ENCODE results near the gene TLE6. TPM values are rescaled to one million over a fixed set of nuclear protein-coding genes. Genes with fewer than 3 reads are reported as not detected.
"Not testable (repeated sequence)": the region's sequence is repeated elsewhere in the genome, so short reads cannot be mapped to it uniquely, and the experiment has no call there.

Gene TLE6
- total RNA-seq (ENCODE audit: unreplicated experiment) = not detected
- long read RNA-seq, partial matches to known transcripts = 0 of 1 reads
- long read RNA-seq, other reads (novel, unspliced or antisense) = 1 of 1 reads

DNA sequence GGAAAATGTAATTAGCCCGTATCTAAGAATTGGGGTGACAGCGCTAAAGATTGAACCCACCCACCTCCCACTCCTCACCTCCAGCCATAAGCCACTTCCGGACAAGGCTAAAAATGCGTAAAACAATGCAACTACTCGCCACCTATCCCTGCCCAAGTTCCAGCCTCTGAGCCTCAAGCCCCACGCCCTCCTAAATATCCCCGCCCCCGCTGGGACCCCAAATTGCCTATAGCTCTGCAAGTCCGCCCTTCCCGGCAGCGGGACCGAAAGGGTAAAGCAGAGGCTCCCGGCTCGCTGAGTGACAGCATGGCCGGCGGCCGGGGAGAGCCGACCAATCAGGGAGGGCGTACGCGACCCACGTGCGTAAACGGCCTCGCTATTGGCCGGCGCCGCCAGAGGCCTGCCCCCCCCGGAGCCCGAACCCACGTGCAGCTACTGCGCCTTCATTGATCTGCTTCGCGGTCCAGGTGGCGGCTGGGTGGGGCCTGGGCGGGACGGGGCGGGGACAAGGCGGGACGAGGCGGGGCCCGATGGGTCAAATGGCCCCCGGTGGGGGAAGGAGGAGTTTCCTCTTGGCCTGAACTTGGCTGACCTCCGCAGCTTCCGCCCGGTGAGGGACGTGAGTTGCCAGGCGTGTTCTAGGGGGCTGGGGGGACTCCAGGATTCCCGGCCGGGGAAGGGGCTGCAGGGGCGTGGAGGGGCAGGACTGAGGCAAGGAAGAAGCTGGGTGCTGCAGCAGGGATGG is at the start of gene TLE6:
TLE6 (plus strand) TSS at position 564 of the 745 bp plus-strand sequence. CDS start 670 bp downstream, outside the sequence.
- Mint-ChIP-seq H3K9me3 (ENCODE audit: unreplicated experiment) (peaks cover 8% of the 10 kb centered on the region), H3K36me3 (ENCODE audit: unreplicated experiment) (no peaks in the 10 kb centered on the region), H3K4me1 (ENCODE audit: low read depth, unreplicated experiment) (peaks cover 6% of the 10 kb centered on the region), H3K27ac (ENCODE audit: unreplicated experiment) (no peak within 1 kb of the TSS), H3K4me3 (ENCODE audit: unreplicated experiment) (peak within 1 kb of the TSS; percentile 75), H3K27me3 (ENCODE audit: unreplicated experiment) (peaks cover 19% of the 10 kb centered on the region)
- DNase-seq = peak; percentile 98
- TF ChIP-seq, protein P1, sequence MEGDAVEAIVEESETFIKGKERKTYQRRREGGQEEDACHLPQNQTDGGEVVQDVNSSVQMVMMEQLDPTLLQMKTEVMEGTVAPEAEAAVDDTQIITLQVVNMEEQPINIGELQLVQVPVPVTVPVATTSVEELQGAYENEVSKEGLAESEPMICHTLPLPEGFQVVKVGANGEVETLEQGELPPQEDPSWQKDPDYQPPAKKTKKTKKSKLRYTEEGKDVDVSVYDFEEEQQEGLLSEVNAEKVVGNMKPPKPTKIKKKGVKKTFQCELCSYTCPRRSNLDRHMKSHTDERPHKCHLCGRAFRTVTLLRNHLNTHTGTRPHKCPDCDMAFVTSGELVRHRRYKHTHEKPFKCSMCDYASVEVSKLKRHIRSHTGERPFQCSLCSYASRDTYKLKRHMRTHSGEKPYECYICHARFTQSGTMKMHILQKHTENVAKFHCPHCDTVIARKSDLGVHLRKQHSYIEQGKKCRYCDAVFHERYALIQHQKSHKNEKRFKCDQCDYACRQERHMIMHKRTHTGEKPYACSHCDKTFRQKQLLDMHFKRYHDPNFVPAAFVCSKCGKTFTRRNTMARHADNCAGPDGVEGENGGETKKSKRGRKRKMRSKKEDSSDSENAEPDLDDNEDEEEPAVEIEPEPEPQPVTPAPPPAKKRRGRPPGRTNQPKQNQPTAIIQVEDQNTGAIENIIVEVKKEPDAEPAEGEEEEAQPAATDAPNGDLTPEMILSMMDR (IDR thresholded peaks at IDR 0.05; ENCODE audit: partially characterized antibody, unreplicated experiment) = no peak

DNA sequence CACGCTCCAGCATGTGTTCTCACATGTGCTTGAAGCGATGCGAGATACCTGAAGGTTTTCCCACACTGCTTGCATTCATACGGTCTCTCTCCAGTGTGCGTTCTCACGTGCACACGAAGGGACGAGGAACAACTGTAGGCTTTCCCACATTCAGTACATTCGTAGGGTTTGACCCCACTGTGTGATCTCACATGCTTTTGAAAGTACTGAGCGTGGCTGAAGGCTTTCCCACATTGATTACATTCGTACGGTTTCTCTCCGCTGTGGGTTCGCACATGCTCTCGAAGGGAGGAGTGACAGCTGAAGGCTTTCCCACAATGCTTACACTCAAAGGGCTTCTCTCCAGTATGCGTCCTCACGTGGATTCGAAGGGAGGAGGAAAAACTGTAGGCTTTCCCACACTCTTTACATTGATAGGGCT is 43.9 kb upstream of the TLE6 start:
- Mint-ChIP-seq H3K4me1 (ENCODE audit: low read depth, unreplicated experiment) (no peaks in the 10 kb centered on the region), H3K27me3 (ENCODE audit: unreplicated experiment) (no peaks in the 10 kb centered on the region), H3K4me3 (ENCODE audit: unreplicated experiment) (no peak overlapping the region), H3K9me3 (ENCODE audit: unreplicated experiment) (peaks cover 25% of the 10 kb centered on the region), H3K27ac (ENCODE audit: unreplicated experiment) (no peak overlapping the region), H3K36me3 (ENCODE audit: unreplicated experiment) (peaks cover 42% of the 10 kb centered on the region)
- no peak for DNase-seq
- TF ChIP-seq, protein P1 (IDR thresholded peaks at IDR 0.05; ENCODE audit: partially characterized antibody, unreplicated experiment) = no peak

- H3K36me3 Mint-ChIP-seq (ENCODE audit: unreplicated experiment) = peaks cover 37% of the 10 kb centered on the region
- H3K9me3 Mint-ChIP-seq (ENCODE audit: unreplicated experiment) = peaks cover 23% of the 10 kb centered on the region
- not testable (repeated sequence) for H3K27me3 Mint-ChIP-seq (ENCODE audit: unreplicated experiment); H3K27ac Mint-ChIP-seq (ENCODE audit: unreplicated experiment); H3K4me1 Mint-ChIP-seq (ENCODE audit: low read depth, unreplicated experiment); DNase-seq; H3K4me3 Mint-ChIP-seq (ENCODE audit: unreplicated experiment)
Observed at GRCh38 chr19:2935863-2936262, 41.5 kb upstream of the TLE6 start.

DNA sequence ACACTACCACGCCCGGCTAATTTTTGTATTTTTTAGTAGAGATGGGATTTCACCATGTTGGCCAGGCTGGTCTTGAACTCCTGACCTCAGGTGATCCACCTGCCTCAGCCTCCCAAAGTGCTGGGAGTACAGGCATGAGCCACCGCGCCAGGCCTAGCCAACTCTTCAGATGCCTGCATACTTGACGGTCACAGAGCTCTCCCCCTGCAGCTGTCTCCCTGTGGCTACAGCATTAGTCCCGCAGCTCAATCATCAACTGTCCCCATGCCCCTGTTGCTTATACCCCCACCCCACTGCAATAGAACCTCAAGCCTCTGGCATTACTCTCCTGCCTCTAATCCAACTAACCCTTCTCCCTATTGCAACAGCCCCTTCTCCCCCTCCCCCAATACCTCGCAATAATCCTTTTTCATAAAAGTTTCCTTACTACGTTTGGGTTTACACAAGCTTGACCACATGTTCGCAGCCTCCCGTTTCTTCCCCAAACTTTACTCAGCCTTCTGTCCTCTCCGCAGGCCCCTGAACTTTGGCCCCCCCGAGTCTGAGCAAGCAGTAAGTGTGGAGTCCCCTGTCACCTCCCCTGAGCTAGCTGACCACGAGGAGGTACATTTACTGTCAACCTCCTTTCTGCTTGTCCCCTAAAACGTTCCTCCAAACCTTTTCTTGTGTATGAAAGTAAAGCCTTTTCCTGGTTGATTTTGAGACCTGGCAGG is 34.3 kb upstream of the TLE6 start:
- peaks cover 2% of the 10 kb centered on the region for H3K27me3 Mint-ChIP-seq (ENCODE audit: unreplicated experiment)
- no peak overlapping the region for H3K27ac Mint-ChIP-seq (ENCODE audit: unreplicated experiment)
- peak overlapping the region; percentile 55 for H3K4me3 Mint-ChIP-seq (ENCODE audit: unreplicated experiment)
- peaks cover 9% of the 10 kb centered on the region for H3K9me3 Mint-ChIP-seq (ENCODE audit: unreplicated experiment)
- DNase-seq = no peak
- H3K4me1 Mint-ChIP-seq (ENCODE audit: low read depth, unreplicated experiment) = no peaks in the 10 kb centered on the region
- TF ChIP-seq, protein P1 (IDR thresholded peaks at IDR 0.05; ENCODE audit: partially characterized antibody, unreplicated experiment) = no peak
- no peaks in the 10 kb centered on the region for H3K36me3 Mint-ChIP-seq (ENCODE audit: unreplicated experiment)

GRCh38 chr19:2944403-2944774 is 33.0 kb upstream of the TLE6 start:
- peaks cover 9% of the 10 kb centered on the region for H3K9me3 Mint-ChIP-seq (ENCODE audit: unreplicated experiment)
- H3K36me3 Mint-ChIP-seq (ENCODE audit: unreplicated experiment) = no peaks in the 10 kb centered on the region
- H3K27me3 Mint-ChIP-seq (ENCODE audit: unreplicated experiment) = peaks cover 2% of the 10 kb centered on the region
- no peak overlapping the region for H3K27ac Mint-ChIP-seq (ENCODE audit: unreplicated experiment)
- no peak for DNase-seq
- H3K4me3 Mint-ChIP-seq (ENCODE audit: unreplicated experiment) = peak overlapping the region; percentile 84
- TF ChIP-seq, protein P1 (IDR thresholded peaks at IDR 0.05; ENCODE audit: partially characterized antibody, unreplicated experiment) = no peak
- H3K4me1 Mint-ChIP-seq (ENCODE audit: low read depth, unreplicated experiment) = no peaks in the 10 kb centered on the region
